H1 (cell line): Measurements from ENCODE around the gene ARRDC2. TPM values are rescaled to one million over a fixed set of nuclear protein-coding genes. Genes with fewer than 3 reads are reported as not detected.
A peak's percentile ranks its signal among the peaks of the same experiment; 100 is the strongest.

Experiments
- CTCF ChIA-PET: fragments of 300-600 bp; sonication (Branson Sonifier 250); formaldehyde crosslinking; loops from one replicate; lab custom pipeline; 2021; ENCODE audit not compliant: partially characterized antibody; lab: Charles Lee
- POLR2A ChIA-PET: fragments of 300-600 bp; sonication (Branson Sonifier 250); formaldehyde crosslinking; loops from one replicate; lab custom pipeline; 2021; ENCODE audit warnings: inconsistent platforms; ENCODE audit not compliant: partially characterized antibody; lab: Charles Lee
- DNase-seq, 2 experiments: peaks; one replicate each; pipeline versions ENCODE4 v3.0.0 to v3.0.0-alpha.2; 2010 to 2022; ENCODE audit warnings: low spot score in 2 of 2, low read depth in 1 of 2, mixed read lengths in 1 of 2
- FAIRE-seq: peaks from 2 replicates; lab custom pipeline; 2011; peaks lifted over from hg19 to GRCh38; lab: Jason Lieb, UNC
- H2AFZ ChIP-seq: 2 replicates; pipeline ENCODE4 v1.8.1; 2012; ENCODE audit warnings: low read length, inconsistent platforms
- H2AK5ac ChIP-seq: 2 replicates; pipeline ENCODE4 v1.6.1; 2013; ENCODE audit warnings: low read depth, low read length
- H2BK120ac ChIP-seq: replicated peaks from 2 replicates; pipeline ENCODE3; 2013; ENCODE audit warnings: low read depth, low read length, inconsistent platforms
- H2BK12ac ChIP-seq: 2 replicates; pipeline ENCODE4 v1.6.1; 2013; ENCODE audit warnings: low read depth, low read length
- H2BK15ac ChIP-seq: 2 replicates; pipeline ENCODE4 v1.6.1; 2013; ENCODE audit warnings: low read length
- H2BK20ac ChIP-seq: 2 replicates; pipeline ENCODE4 v1.6.1; 2013; ENCODE audit warnings: low read length
- H2BK5ac ChIP-seq: 2 replicates; pipeline ENCODE4 v1.6.1; 2013; ENCODE audit warnings: low read depth, low read length
- H3K14ac ChIP-seq: 2 replicates; pipeline ENCODE4 v1.6.1; 2013; ENCODE audit warnings: inconsistent platforms; ENCODE audit not compliant: insufficient read length
- H3K18ac ChIP-seq: 2 replicates; pipeline ENCODE4 v1.6.1; 2013; ENCODE audit warnings: low read length; ENCODE audit errors: extremely low read depth
- H3K23ac ChIP-seq: 2 replicates; pipeline ENCODE4 v1.6.1; 2013; ENCODE audit warnings: inconsistent platforms; ENCODE audit not compliant: insufficient read length
- H3K23me2 ChIP-seq: 2 replicates; pipeline ENCODE4 v1.6.1; 2013; ENCODE audit warnings: low read depth, low read length
- H3K27ac ChIP-seq: 2 replicates; pipeline ENCODE4 v1.6.1; 2011; ENCODE audit warnings: low read depth, low read length, inconsistent platforms
- H3K27me3 ChIP-seq, 4 experiments: replicated peaks in 1 of 4; 1 replicate in 1 of 4; 2 replicates in 3 of 4; pipeline versions ENCODE4 v1.6.1 to v1.8.1; 2011 to 2013; ENCODE audit warnings: low read length in 3 of 4, mild to moderate bottlenecking in 3 of 4, inconsistent platforms in 2 of 4, mixed read lengths in 2 of 4, moderate library complexity in 1 of 4; ENCODE audit not compliant: control insufficient read depth in 3 of 4, insufficient read depth in 3 of 4; ENCODE audit errors: extremely low read depth in 1 of 4
- H3K36me3 ChIP-seq, 4 experiments: 2 replicates each; pipeline versions ENCODE4 v1.6.1 to v1.8.1; 2011 to 2013; ENCODE audit warnings: mild to moderate bottlenecking in 4 of 4, low read length in 3 of 4, moderate library complexity in 2 of 4, control low read depth in 1 of 4, inconsistent platforms in 1 of 4; ENCODE audit not compliant: insufficient read depth in 4 of 4, control insufficient read depth in 2 of 4
- H3K4ac ChIP-seq: replicated peaks from 2 replicates; pipeline ENCODE3; 2013; ENCODE audit warnings: low read length, low read depth, mixed read lengths, inconsistent platforms; ENCODE audit not compliant: insufficient read length
- H3K4me1 ChIP-seq, 4 experiments: replicated peaks in 1 of 4; 1 replicate in 1 of 4; 2 replicates in 3 of 4; pipeline versions ENCODE4 v1.6.1 to v1.8.1; 2011 to 2013; ENCODE audit warnings: low read length in 3 of 4, inconsistent platforms in 2 of 4, mixed read lengths in 1 of 4; ENCODE audit not compliant: insufficient read depth in 4 of 4, control insufficient read depth in 3 of 4
- H3K4me2 ChIP-seq, 2 experiments: 2 replicates each; pipeline versions ENCODE4 v1.6.1 to v1.8.1; 2011 to 2013; ENCODE audit warnings: low read depth in 2 of 2, low read length in 2 of 2, control low read depth in 1 of 2, inconsistent platforms in 1 of 2, mild to moderate bottlenecking in 1 of 2; ENCODE audit not compliant: insufficient read depth in 1 of 2
- H3K4me3 ChIP-seq, 4 experiments: fragments of 200-600, 300-600 bp in 1 of 4; sonication (generic), shearing (Covaris generic), sonication (Bioruptor Twin) in 1 of 4; 2 replicates each; pipeline versions ENCODE4 v1.5.1 to v1.8.1; 2011 to 2016; ENCODE audit warnings: low read length in 4 of 4, low read depth in 3 of 4, control low read depth in 2 of 4, inconsistent platforms in 2 of 4, mild to moderate bottlenecking in 2 of 4, mixed read lengths in 1 of 4, moderate library complexity in 1 of 4; ENCODE audit not compliant: insufficient read depth in 2 of 4; ENCODE audit errors: extremely low read depth in 1 of 4
- H3K56ac ChIP-seq: replicated peaks from 2 replicates; pipeline ENCODE3; 2013; ENCODE audit warnings: low read depth, mild to moderate bottlenecking, mixed read lengths, low read length, inconsistent platforms; ENCODE audit not compliant: insufficient read length
- H3K79me1 ChIP-seq: 2 replicates; pipeline ENCODE4 v1.6.1; 2013; ENCODE audit warnings: low read depth, low read length, control low read depth
- H3K79me2 ChIP-seq, 2 experiments: 2 replicates each; pipeline versions ENCODE4 v1.6.1 to v1.8.1; 2012 to 2013; ENCODE audit warnings: low read length in 2 of 2, mild to moderate bottlenecking in 2 of 2, inconsistent platforms in 1 of 2; ENCODE audit not compliant: insufficient read depth in 2 of 2, control insufficient read depth in 1 of 2
- H3K9ac ChIP-seq, 4 experiments: replicated peaks in 1 of 4; 1 replicate in 1 of 4; 2 replicates in 3 of 4; pipeline versions ENCODE4 v1.6.1 to v1.8.1; 2011 to 2013; ENCODE audit warnings: low read depth in 3 of 4, low read length in 3 of 4, control low read depth in 2 of 4, mild to moderate bottlenecking in 2 of 4, moderate library complexity in 2 of 4, inconsistent platforms in 1 of 4; ENCODE audit errors: extremely low read depth in 1 of 4
- H3K9me3 ChIP-seq, 2 experiments: 2 replicates each; pipeline versions ENCODE4 v1.6.1 to v1.8.1; 2012 to 2013; ENCODE audit warnings: mild to moderate bottlenecking in 2 of 2, moderate library complexity in 2 of 2, control low read depth in 1 of 2, inconsistent platforms in 1 of 2, low read depth in 1 of 2, low read length in 1 of 2, mixed read lengths in 1 of 2; ENCODE audit not compliant: insufficient read depth in 2 of 2
- H4K20me1 ChIP-seq, 2 experiments: replicated peaks in 1 of 2; 2 replicates each; pipeline versions ENCODE3 to v1.8.1; 2011 to 2013; ENCODE audit warnings: inconsistent platforms in 2 of 2, low read length in 2 of 2, mild to moderate bottlenecking in 1 of 2; ENCODE audit not compliant: insufficient read depth in 2 of 2, control insufficient read depth in 1 of 2
- H4K5ac ChIP-seq: 2 replicates; pipeline ENCODE4 v1.6.1; 2013; ENCODE audit warnings: low read length, low read depth, mixed read lengths, inconsistent platforms; ENCODE audit not compliant: insufficient read length
- H4K8ac ChIP-seq: 2 replicates; pipeline ENCODE4 v1.8.0; 2013; ENCODE audit warnings: mild to moderate bottlenecking, moderate library complexity, low read length, inconsistent platforms; ENCODE audit not compliant: insufficient read depth; ENCODE audit errors: extremely low read depth
- H4K91ac ChIP-seq: replicated peaks from 2 replicates; pipeline ENCODE3; 2013; ENCODE audit warnings: low read length, mixed read lengths, inconsistent platforms; ENCODE audit not compliant: insufficient read length
- CHD2 ChIP-seq: IDR thresholded peaks from 2 replicates; pipeline ENCODE4 v1.6.1; 2012; ENCODE audit warnings: low read length, improper control_type of control experiment
- GABPA ChIP-seq: IDR thresholded peaks from 2 replicates; pipeline ENCODE4 v1.6.1; 2011; ENCODE audit warnings: mild to moderate bottlenecking, low read length, moderate library complexity, borderline replicate concordance; ENCODE audit not compliant: insufficient read depth
- GTF2F1 ChIP-seq: IDR thresholded peaks from 2 replicates; pipeline ENCODE4 v1.6.1; 2012; ENCODE audit warnings: low read depth, low read length, improper control_type of control experiment, borderline replicate concordance
- PHF8 ChIP-seq: fragments of 200-600 bp; sonication (generic); conservative IDR thresholded peaks from 2 replicates; pipeline ENCODE4 v1.7.1; 2012; ENCODE audit warnings: low read depth, mild to moderate bottlenecking, inconsistent platforms, low read length, moderate library complexity
- RAD21 ChIP-seq, 2 experiments: IDR thresholded peaks in 1 of 2; conservative IDR thresholded peaks in 1 of 2; 2 replicates each; pipeline ENCODE4 v1.6.1; 2011; ENCODE audit warnings: low read depth in 2 of 2, low read length in 2 of 2, improper control_type of control experiment in 1 of 2, inconsistent platforms in 1 of 2, mild to moderate bottlenecking in 1 of 2, moderate library complexity in 1 of 2
- SP1 ChIP-seq: IDR thresholded peaks from 2 replicates; pipeline ENCODE4 v1.6.1; 2011; ENCODE audit warnings: low read depth, low read length
- WGBS, 2 experiments: shearing (Covaris generic) in 1 of 2; methylation state at CpG; one replicate each; pipeline versions ENCODE4 v1.1.6 to v1.1.7; 2013 to 2015; ENCODE audit warnings: low lambda C conversion rate in 2 of 2, mixed read lengths in 2 of 2, inconsistent platforms in 1 of 2, low coverage in 1 of 2, missing lambda C conversion rate in 1 of 2; ENCODE audit not compliant: insufficient replicate concordance in 2 of 2, insufficient coverage in 1 of 2, insufficient read length in 1 of 2; ENCODE audit errors: extremely low coverage in 1 of 2, missing lambda C conversion rate in 1 of 2; 5-methylcytosine and 5-hydroxymethylcytosine counted together
- polyA plus RNA-seq, 7 experiments: library from polyadenylated mRNA; depleted of rRNA in 3 of 7; stranded (reverse) in 5 of 7; unstranded in 2 of 7; fragments of >200 nt in 5 of 7; fragments of 200-250 nt in 2 of 7; gene quantifications; 1 replicate in 5 of 7; 2 replicates in 1 of 7; 4 replicates in 1 of 7; pipeline versions ENCODE4 v1.2.1 to v1.2.3, GENCODE V29; 2011 to 2013; ENCODE audit warnings: missing spikeins in 2 of 7, mixed read lengths in 2 of 7
- total RNA-seq: library from RNA; stranded (reverse); fragmentation: NEBNext Ultra II Directional; extraction: Animal tissue kit (Norgen Biotek cat#: 25700); gene quantifications from 2 replicates; pipeline ENCODE4 v1.2.1, GENCODE V29; 2021
- TF ChIP-seq, protein P1 (sequence below), 3 experiments: IDR thresholded peaks; 1 replicate in 2 of 3; 2 replicates in 1 of 3; pipeline versions ENCODE4 v1.5.1 to v1.6.1; 2011; ENCODE audit warnings: low read length in 3 of 3, mild to moderate bottlenecking in 3 of 3, inconsistent platforms in 2 of 3, low read depth in 1 of 3, moderate library complexity in 1 of 3; ENCODE audit not compliant: insufficient read depth in 1 of 3; ENCODE audit errors: control extremely low read depth in 1 of 3

ARRDC2 gene
- total and polyA plus RNA-seq, 2 of the 8 experiments (the other 6 are each of a cell fraction or from before 2014, with no cell fraction given), result 5.4 to 6.9 TPM

DNA sequence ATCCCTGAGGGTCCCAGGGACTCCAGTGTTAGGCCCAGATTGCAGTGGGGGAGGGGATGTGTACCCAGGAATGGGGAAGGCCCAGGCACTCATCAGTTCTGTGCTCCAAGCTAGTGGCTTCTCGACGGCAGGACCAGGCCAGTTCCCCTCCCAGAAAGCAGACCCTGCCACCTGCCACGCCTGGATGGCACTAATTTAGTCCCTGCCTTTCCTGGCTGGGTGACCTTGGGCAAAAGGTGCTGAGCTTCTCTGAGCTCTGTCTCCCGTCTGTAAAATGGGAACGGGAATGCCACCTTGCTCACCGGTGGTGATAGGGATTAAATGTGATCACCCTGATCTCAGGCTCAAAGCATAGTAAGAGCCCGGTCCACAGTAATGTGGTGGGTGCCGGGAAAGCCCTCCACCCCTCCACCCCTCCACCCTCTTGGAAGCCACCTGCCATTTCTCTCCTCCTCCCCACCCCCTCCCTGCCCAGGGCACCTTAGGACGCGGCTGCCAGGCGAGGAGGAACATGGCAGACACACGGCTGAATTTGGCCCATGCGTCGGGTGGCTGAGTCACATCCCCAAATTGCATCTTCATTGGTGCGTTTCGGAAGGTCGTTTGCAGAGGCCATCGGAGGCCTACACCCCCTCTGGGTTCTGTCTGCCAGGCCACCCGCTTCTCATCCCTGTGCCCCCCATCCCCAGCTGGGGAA lies 38.7 kb upstream of the ARRDC2 start:
- no peak overlapping the region for H2BK5ac ChIP-seq
- peaks cover 0 to 2% of the 10 kb centered on the region in 2 experiments for H4K20me1 ChIP-seq
- H3K4me3 ChIP-seq, result no peak overlapping the region
- CTCF ChIA-PET, result interaction anchor here (0.6 to 4.0 kb wide), 9 partner anchors 8 to 366 kb away, joined by 3 to 18 read pairs (median 4); no protein-coding TSS in a partner anchor
- H3K4ac ChIP-seq, result peak overlapping the region; percentile 64
- H3K14ac ChIP-seq, result no peak overlapping the region
- no peak overlapping the region for H2BK20ac ChIP-seq
- no peak overlapping the region for H4K91ac ChIP-seq
- no peak overlapping the region; the same call in 1 of the 2 replicates for H2BK15ac ChIP-seq
- no peak overlapping the region for H2BK120ac ChIP-seq
- no peak overlapping the region for H4K5ac ChIP-seq
- FAIRE-seq (no peak), DNase-seq (no peak)
- peaks cover 0 to 9% (median 3%) of the 10 kb centered on the region in 4 experiments; a peak in 3 of 7 replicates for H3K27me3 ChIP-seq
- H3K27ac ChIP-seq, result no peak overlapping the region
- H2BK12ac ChIP-seq, result no peak overlapping the region
- no peak overlapping the region for H3K9ac ChIP-seq
- peaks cover 0 to 3% (median 0%) of the 10 kb centered on the region in 4 experiments; a peak in 2 of 8 replicates for H3K36me3 ChIP-seq
- H3K56ac ChIP-seq, result no peak overlapping the region
- peak overlapping the region; percentile 36; the same call in 1 of the 2 replicates for H4K8ac ChIP-seq
- H3K23me2 ChIP-seq, result peaks cover 3% of the 10 kb centered on the region
- POLR2A ChIA-PET, result interaction anchor here (1.3 to 6.8 kb wide), 5 partner anchors 8 to 110 kb away, joined by 3 to 23 read pairs (median 5); partner anchors contain the start of gene RPL18A
- no peak overlapping the region for H3K23ac ChIP-seq
- no peak overlapping the region; the same call in 1 of the 2 replicates for H3K18ac ChIP-seq
- no peak overlapping the region for H3K4me2 ChIP-seq
- no peaks in the 10 kb centered on the region for H3K9me3 ChIP-seq
- H3K4me1 ChIP-seq, result peaks cover 3 to 14% (median 7%) of the 10 kb centered on the region in 4 experiments
- no peak overlapping the region for H2AFZ ChIP-seq
- no peaks in the 10 kb centered on the region for H3K79me2 ChIP-seq
- no peak overlapping the region for H2AK5ac ChIP-seq
- H3K79me1 ChIP-seq, result no peaks in the 10 kb centered on the region
- 79% methylated on average over 19 of the region's 19 CpGs; no CpG with 5 or more reads in 1 of the 2 experiments for WGBS, 2 experiments
- TF ChIP-seq GABPA (no peak), GTF2F1 (no peak), PHF8 (no peak), SP1 (no peak), RAD21 (IDR thresholded peaks at IDR 0.05 in 1 of 2, conservative IDR thresholded peaks at IDR 0.05 in 1 of 2; ENCODE audit: low read depth in 2 of 2, low read length in 2 of 2) (no peak), CHD2 (no peak)
- TF ChIP-seq, protein P1, sequence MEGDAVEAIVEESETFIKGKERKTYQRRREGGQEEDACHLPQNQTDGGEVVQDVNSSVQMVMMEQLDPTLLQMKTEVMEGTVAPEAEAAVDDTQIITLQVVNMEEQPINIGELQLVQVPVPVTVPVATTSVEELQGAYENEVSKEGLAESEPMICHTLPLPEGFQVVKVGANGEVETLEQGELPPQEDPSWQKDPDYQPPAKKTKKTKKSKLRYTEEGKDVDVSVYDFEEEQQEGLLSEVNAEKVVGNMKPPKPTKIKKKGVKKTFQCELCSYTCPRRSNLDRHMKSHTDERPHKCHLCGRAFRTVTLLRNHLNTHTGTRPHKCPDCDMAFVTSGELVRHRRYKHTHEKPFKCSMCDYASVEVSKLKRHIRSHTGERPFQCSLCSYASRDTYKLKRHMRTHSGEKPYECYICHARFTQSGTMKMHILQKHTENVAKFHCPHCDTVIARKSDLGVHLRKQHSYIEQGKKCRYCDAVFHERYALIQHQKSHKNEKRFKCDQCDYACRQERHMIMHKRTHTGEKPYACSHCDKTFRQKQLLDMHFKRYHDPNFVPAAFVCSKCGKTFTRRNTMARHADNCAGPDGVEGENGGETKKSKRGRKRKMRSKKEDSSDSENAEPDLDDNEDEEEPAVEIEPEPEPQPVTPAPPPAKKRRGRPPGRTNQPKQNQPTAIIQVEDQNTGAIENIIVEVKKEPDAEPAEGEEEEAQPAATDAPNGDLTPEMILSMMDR (IDR thresholded peaks at IDR 0.05; ENCODE audit: control extremely low read depth in 1 of 3, insufficient read depth in 1 of 3, low read depth in 1 of 3, low read length in 3 of 3), result no peak
